OCI-LY1 (cell line): Measurements from ENCODE around the gene TIGD1.

ENCODE experiments used
- CTCF ChIP-seq: fragments of 200-600 bp; sonication (generic), shearing (Covaris generic); IDR thresholded peaks from 2 replicates; pipeline ENCODE4 v1.5.1; 2017; ENCODE audit warnings: mild to moderate bottlenecking, antibody characterized with exemption, low read length, moderate library complexity, mixed read lengths
- EZH2 ChIP-seq: fragments of 200-600 bp; sonication (generic), shearing (Covaris generic); IDR thresholded peaks from 2 replicates; pipeline ENCODE4 v1.8.0; 2017; ENCODE audit warnings: borderline replicate concordance, mixed run types, mild to moderate bottlenecking, antibody characterized with exemption, low read length, moderate library complexity, mixed read lengths

GRCh38 chr2:232521959-232522622 lies 28.3 kb downstream of the TIGD1 start:
- TF ChIP-seq CTCF, result peak; percentile 59
- no peak for TF ChIP-seq EZH2
